ENCODE data around the gene NKD2.

DNA sequence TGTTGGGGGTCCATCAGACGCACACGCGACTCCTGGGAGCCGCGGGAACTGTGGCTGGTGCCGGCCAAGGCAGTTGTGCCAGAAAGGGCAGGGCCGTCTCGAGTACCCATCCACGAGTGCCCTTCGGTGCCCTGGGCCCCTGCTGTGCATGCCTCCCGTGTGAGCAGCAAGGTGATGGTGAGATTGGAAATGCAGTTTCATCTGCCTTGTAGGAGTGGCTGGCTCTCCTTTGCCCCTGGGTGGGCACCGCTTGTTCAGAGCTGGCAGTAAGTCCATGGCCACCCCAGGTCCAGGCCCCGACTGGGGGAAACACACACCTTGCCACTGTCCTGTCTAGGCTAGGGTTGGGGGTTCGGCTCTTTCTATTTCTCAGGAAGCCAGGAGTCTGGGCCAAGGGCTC, 5.7 kb downstream of the NKD2 start:
- TF ChIP-seq, protein P1, sequence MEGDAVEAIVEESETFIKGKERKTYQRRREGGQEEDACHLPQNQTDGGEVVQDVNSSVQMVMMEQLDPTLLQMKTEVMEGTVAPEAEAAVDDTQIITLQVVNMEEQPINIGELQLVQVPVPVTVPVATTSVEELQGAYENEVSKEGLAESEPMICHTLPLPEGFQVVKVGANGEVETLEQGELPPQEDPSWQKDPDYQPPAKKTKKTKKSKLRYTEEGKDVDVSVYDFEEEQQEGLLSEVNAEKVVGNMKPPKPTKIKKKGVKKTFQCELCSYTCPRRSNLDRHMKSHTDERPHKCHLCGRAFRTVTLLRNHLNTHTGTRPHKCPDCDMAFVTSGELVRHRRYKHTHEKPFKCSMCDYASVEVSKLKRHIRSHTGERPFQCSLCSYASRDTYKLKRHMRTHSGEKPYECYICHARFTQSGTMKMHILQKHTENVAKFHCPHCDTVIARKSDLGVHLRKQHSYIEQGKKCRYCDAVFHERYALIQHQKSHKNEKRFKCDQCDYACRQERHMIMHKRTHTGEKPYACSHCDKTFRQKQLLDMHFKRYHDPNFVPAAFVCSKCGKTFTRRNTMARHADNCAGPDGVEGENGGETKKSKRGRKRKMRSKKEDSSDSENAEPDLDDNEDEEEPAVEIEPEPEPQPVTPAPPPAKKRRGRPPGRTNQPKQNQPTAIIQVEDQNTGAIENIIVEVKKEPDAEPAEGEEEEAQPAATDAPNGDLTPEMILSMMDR (conservative IDR thresholded peaks at IDR 0.05): no peak
- no peak for TF ChIP-seq EZH2 (IDR thresholded peaks at IDR 0.05; ENCODE audit: low read depth)
